Lower leg skin (tissue), 3 donors: ENCODE data around the gene RAB26.

Source experiments
- POLR2A ChIP-seq, 2 donors: fragments of 450-650 bp; IDR thresholded peaks; one replicate each; pipeline ENCODE4 v1.6.1; 2016 to 2017; ENCODE audit warnings: antibody characterized with exemption in 2 of 2, mild to moderate bottlenecking in 1 of 2, moderate library complexity in 1 of 2
- TF ChIP-seq, protein P1 (sequence below), 3 donors: fragments of 450-650 bp; IDR thresholded peaks; one replicate each; pipeline ENCODE4 v1.5.1; 2016; ENCODE audit warnings: antibody characterized with exemption in 3 of 3, mild to moderate bottlenecking in 3 of 3, moderate library complexity in 2 of 3

DNA sequence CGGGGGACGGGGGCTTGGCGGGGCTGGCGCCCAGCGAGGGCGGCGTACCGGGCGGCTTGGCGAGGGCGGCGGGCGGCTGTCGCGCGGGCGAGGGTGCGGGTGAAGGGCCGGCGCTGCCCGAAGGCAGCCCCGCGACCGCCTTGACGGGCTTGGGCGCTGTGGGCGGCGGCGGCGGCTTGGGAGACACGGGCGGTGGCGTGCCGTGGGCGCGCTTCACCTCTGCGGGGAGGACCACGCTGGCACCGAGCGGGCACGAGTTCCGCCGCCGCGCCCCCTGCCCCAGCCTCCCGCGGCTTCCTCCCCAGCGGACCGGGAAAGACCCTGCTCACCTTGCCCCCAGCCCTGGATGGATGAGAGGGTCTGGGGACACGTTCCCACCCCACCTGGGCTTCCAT, 30.7 kb downstream of the RAB26 start:
- no peak for TF ChIP-seq POLR2A (IDR thresholded peaks at IDR 0.05)
- TF ChIP-seq, protein P1, sequence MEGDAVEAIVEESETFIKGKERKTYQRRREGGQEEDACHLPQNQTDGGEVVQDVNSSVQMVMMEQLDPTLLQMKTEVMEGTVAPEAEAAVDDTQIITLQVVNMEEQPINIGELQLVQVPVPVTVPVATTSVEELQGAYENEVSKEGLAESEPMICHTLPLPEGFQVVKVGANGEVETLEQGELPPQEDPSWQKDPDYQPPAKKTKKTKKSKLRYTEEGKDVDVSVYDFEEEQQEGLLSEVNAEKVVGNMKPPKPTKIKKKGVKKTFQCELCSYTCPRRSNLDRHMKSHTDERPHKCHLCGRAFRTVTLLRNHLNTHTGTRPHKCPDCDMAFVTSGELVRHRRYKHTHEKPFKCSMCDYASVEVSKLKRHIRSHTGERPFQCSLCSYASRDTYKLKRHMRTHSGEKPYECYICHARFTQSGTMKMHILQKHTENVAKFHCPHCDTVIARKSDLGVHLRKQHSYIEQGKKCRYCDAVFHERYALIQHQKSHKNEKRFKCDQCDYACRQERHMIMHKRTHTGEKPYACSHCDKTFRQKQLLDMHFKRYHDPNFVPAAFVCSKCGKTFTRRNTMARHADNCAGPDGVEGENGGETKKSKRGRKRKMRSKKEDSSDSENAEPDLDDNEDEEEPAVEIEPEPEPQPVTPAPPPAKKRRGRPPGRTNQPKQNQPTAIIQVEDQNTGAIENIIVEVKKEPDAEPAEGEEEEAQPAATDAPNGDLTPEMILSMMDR (IDR thresholded peaks at IDR 0.05): no peak
